Measurements from ENCODE around the gene RAD51B. TPM values are rescaled to one million over a fixed set of nuclear protein-coding genes. Genes with fewer than 3 reads are reported as not detected.

RAD51B gene
- total RNA-seq, 1 experiment from 2014 or later: 20.0 TPM

GRCh38 chr14:68051146-68051545 lies 231.6 kb downstream of the RAD51B start:
- Histone ChIP-seq H3K9ac (ENCODE audit: low read length) (no peak overlapping the region), H3K4me2 (ENCODE audit: low read length) (no peak overlapping the region), H3K4me1 (ENCODE audit: control insufficient read depth in 1 of 2, insufficient read depth in 2 of 2, low read length in 2 of 2) (no peaks in the 10 kb centered on the region), H3K79me2 (ENCODE audit: insufficient read depth, low read length) (no peaks in the 10 kb centered on the region), H2AFZ (ENCODE audit: low read depth, low read length, poor library complexity, severe bottlenecking) (no peak overlapping the region), H3K27ac (ENCODE audit: low read depth, low read length) (no peak overlapping the region), H3K9me3 (ENCODE audit: control insufficient read depth in 1 of 2, insufficient read depth in 1 of 2, low read depth in 1 of 2, low read length in 2 of 2) (no peaks in the 10 kb centered on the region), H3K4me3 (replicated peaks in 1 of 2; ENCODE audit: low read depth in 1 of 2, low read length in 2 of 2) (no peak overlapping the region), H4K20me1 (ENCODE audit: insufficient read depth) (no peaks in the 10 kb centered on the region), H3K9me2 (ENCODE audit: insufficient read depth) (no peaks in the 10 kb centered on the region), H3K27me3 (ENCODE audit: insufficient read depth, low read length) (no peaks in the 10 kb centered on the region), H3K36me3 (ENCODE audit: control insufficient read depth in 1 of 2, insufficient read depth in 2 of 2, low read length in 2 of 2) (no peaks in the 10 kb centered on the region; a peak in 1 of 4 replicates)
- no TSS peak for BruUV-seq (replicated peaks)
- ATAC-seq (no peak), DNase-seq (ENCODE audit: low read depth, low spot score) (no peak)
- intact Hi-C loops (cut with micrococcal nuclease): no loop called here
- POLR2A ChIA-PET: no interaction called here
- CTCF ChIA-PET: no interaction called here
- RAD21 ChIA-PET (ENCODE audit: low non-redundant PET in 1 of 2, low total read pairs in 2 of 2, uncharacterized antibody in 2 of 2, unreplicated experiment in 2 of 2): no interaction called here
- no peak for TF ChIP-seq JUND (IDR thresholded peaks at IDR 0.05)
- TF ChIP-seq, protein P1, sequence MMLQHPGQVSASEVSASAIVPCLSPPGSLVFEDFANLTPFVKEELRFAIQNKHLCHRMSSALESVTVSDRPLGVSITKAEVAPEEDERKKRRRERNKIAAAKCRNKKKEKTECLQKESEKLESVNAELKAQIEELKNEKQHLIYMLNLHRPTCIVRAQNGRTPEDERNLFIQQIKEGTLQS (IDR thresholded peaks at IDR 0.05): no peak
- TF ChIP-seq EGR1 (IDR thresholded peaks at IDR 0.05; ENCODE audit: low read depth): no peak
- TF ChIP-seq FOSL1 (IDR thresholded peaks at IDR 0.05; ENCODE audit: low read depth): no peak
- no peak for TF ChIP-seq ZNF274 (IDR thresholded peaks at IDR 0.05; ENCODE audit: low read depth, low read length)
- no peak for TF ChIP-seq CEBPB (IDR thresholded peaks at IDR 0.05; ENCODE audit: low read depth)

DNA sequence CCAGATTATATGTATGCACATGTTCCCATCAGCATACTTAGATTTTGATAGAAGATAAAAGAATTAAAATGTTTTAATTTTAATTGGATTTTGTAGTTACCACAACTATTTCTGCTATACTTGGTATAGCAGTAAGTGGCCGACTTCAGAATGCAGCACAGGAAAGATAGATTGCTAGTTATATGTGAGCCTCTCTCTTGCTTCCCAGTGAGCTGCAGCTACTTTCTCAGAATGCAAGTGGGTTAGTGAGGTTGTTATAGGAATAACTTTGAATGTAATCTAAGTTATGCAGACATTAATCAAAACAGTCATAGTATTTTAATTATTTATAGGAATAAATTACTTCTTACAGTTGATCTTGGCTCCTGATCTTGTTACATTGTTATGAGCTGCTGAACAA lies 240.6 kb downstream of the RAD51B start:
- Histone ChIP-seq H3K4me3 (replicated peaks in 1 of 2; ENCODE audit: low read depth in 1 of 2, low read length in 2 of 2) (no peak overlapping the region), H4K20me1 (ENCODE audit: insufficient read depth) (no peaks in the 10 kb centered on the region), H3K9me2 (ENCODE audit: insufficient read depth) (no peaks in the 10 kb centered on the region), H3K4me2 (ENCODE audit: low read length) (no peak overlapping the region), H3K4me1 (ENCODE audit: control insufficient read depth in 1 of 2, insufficient read depth in 2 of 2, low read length in 2 of 2) (0 out of 4 replicates have a peak, but pooled peaks cover 0 to 2% of the 10 kb centered on the region in 2 experiments), H3K36me3 (ENCODE audit: control insufficient read depth in 1 of 2, insufficient read depth in 2 of 2, low read length in 2 of 2) (no peaks in the 10 kb centered on the region), H3K9me3 (ENCODE audit: control insufficient read depth in 1 of 2, insufficient read depth in 1 of 2, low read depth in 1 of 2, low read length in 2 of 2) (no peaks in the 10 kb centered on the region), H3K27me3 (ENCODE audit: insufficient read depth, low read length) (no peaks in the 10 kb centered on the region), H2AFZ (ENCODE audit: low read depth, low read length, poor library complexity, severe bottlenecking) (no peak overlapping the region), H3K27ac (ENCODE audit: low read depth, low read length) (no peak overlapping the region), H3K9ac (ENCODE audit: low read length) (no peak overlapping the region), H3K79me2 (ENCODE audit: insufficient read depth, low read length) (no peaks in the 10 kb centered on the region)
- intact Hi-C loops (cut with micrococcal nuclease): no loop called here
- TF ChIP-seq CEBPB (IDR thresholded peaks at IDR 0.05; ENCODE audit: low read depth) (no peak), SIN3A (IDR thresholded peaks at IDR 0.05; ENCODE audit: low read depth) (no peak), POLR2A (IDR thresholded peaks at IDR 0.05; ENCODE audit: borderline replicate concordance, extremely low read depth, insufficient read depth, insufficient read length) (no peak), FOSL1 (IDR thresholded peaks at IDR 0.05; ENCODE audit: low read depth) (no peak), SP1 (IDR thresholded peaks at IDR 0.05; ENCODE audit: low read depth) (no peak), EZH2phosphoT487 (IDR thresholded peaks at IDR 0.05; ENCODE audit: borderline replicate concordance) (no peak), REST (IDR thresholded peaks at IDR 0.05; ENCODE audit: low read depth) (no peak), EGR1 (IDR thresholded peaks at IDR 0.05; ENCODE audit: low read depth) (no peak), CBX3 (IDR thresholded peaks at IDR 0.05; ENCODE audit: low read depth) (no peak), MAX (IDR thresholded peaks at IDR 0.05) (no peak), POLR2AphosphoS5 (IDR thresholded peaks at IDR 0.05; ENCODE audit: low read depth, low read length) (no peak), ELF1 (IDR thresholded peaks at IDR 0.05; ENCODE audit: borderline replicate concordance, low read depth) (no peak), SRF (IDR thresholded peaks at IDR 0.05; ENCODE audit: low read depth) (no peak)
- TF ChIP-seq, protein P1 (IDR thresholded peaks at IDR 0.05): no peak
- no TSS peak for BruUV-seq (replicated peaks)
- CTCF ChIA-PET: no interaction called here
- RAD21 ChIA-PET (ENCODE audit: low non-redundant PET in 1 of 2, low total read pairs in 2 of 2, uncharacterized antibody in 2 of 2, unreplicated experiment in 2 of 2): no interaction called here
- ATAC-seq: no peak
- POLR2A ChIA-PET: no interaction called here
- no peak for DNase-seq (ENCODE audit: low read depth, low spot score)

All from HCT116 (cell line).